ENCODE measurements around the gene RALGDS. TPM values are rescaled to one million over a fixed set of nuclear protein-coding genes. Genes with fewer than 3 reads are reported as not detected.

RALGDS gene
- polyA plus RNA-seq, 1 donor (not counting 4 experiments of a cell fraction or from before 2014, with no cell fraction given), result 22.6 TPM

DNA sequence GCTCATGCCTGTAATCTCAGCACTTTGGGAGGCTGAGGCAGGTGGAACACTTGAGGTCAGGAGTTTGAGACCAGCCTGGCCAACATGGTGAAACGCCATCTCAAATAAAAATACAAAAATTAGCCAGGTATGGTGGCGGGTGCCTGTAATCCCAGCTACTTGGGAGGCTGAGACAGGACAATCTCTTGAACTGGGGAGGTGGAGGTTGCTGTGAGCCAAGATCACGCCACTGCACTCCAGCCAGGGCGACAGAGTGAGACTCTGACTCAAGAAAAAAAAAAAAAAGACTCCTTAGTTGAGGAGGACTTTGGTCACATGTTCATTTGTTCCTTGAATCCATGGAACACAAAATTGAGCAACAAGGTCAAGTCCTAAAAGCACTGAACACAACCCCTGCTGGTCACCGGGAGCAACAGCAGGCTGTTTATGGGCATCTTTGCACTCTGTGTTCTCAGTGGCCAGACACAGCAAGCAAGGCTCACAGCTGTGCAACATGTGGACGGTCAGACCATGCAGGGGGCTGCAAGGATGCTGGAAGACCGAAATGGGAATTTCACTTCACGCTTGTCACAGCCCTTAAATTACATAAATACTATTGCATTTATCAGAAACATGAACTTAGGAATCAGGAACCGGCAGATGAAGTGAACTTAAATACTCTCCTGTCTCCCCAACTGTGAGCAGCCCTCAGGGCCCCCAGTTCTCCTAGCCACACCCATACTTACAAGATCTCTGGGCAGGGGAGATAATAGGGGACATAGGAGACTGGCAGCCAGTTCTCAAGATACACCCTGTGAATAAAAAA is 39.9 kb upstream of the RALGDS start:
- TF ChIP-seq, protein P1, sequence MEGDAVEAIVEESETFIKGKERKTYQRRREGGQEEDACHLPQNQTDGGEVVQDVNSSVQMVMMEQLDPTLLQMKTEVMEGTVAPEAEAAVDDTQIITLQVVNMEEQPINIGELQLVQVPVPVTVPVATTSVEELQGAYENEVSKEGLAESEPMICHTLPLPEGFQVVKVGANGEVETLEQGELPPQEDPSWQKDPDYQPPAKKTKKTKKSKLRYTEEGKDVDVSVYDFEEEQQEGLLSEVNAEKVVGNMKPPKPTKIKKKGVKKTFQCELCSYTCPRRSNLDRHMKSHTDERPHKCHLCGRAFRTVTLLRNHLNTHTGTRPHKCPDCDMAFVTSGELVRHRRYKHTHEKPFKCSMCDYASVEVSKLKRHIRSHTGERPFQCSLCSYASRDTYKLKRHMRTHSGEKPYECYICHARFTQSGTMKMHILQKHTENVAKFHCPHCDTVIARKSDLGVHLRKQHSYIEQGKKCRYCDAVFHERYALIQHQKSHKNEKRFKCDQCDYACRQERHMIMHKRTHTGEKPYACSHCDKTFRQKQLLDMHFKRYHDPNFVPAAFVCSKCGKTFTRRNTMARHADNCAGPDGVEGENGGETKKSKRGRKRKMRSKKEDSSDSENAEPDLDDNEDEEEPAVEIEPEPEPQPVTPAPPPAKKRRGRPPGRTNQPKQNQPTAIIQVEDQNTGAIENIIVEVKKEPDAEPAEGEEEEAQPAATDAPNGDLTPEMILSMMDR (optimal IDR thresholded peaks at IDR 0.05 in 1 of 3, IDR thresholded peaks at IDR 0.05 in 1 of 3, conservative IDR thresholded peaks at IDR 0.05 in 1 of 3; ENCODE audit: extremely low read depth in 1 of 3, insufficient read depth in 2 of 3, low read length in 3 of 3), result peak; percentile 78 to 89 (median 81)
- TF ChIP-seq EZH2 (IDR thresholded peaks at IDR 0.05; ENCODE audit: low read length), result no peak
- no peak overlapping the region for H2AFZ ChIP-seq (ENCODE audit: control insufficient read depth, low read length)
- H3K9me3 ChIP-seq (ENCODE audit: control insufficient read depth, low read depth, low read length), result no peaks in the 10 kb centered on the region
- H3K4me3 ChIP-seq (ENCODE audit: control insufficient read depth in 2 of 3, extremely low read depth in 1 of 3, insufficient read depth in 2 of 3, low read depth in 1 of 3, low read length in 3 of 3), result no peak overlapping the region
- H3K79me2 ChIP-seq (ENCODE audit: control insufficient read depth, insufficient read depth, low read length), result no peaks in the 10 kb centered on the region
- H3K27me3 ChIP-seq (ENCODE audit: control insufficient read depth, extremely low read depth, insufficient read depth, low read length), result peaks cover 14% of the 10 kb centered on the region
- H4K20me1 ChIP-seq (ENCODE audit: control insufficient read depth, extremely low read depth, insufficient read depth, low read length), result no peaks in the 10 kb centered on the region
- no peak overlapping the region for H3K4me2 ChIP-seq (ENCODE audit: control insufficient read depth, extremely low read depth, insufficient read depth, low read depth, low read length)
- FAIRE-seq (peak; percentile 95), DNase-seq (ENCODE audit: low read depth, low spot score) (no peak)
- dilution Hi-C loops (cut with MboI; ENCODE audit: extremely low pct_ligation_motif_present, low sequenced_read_pairs), result no loop called here
- no peaks in the 10 kb centered on the region for H3K9me1 ChIP-seq (ENCODE audit: control insufficient read depth, extremely low read depth, insufficient read depth, low read length)
- no peaks in the 10 kb centered on the region for H3K4me1 ChIP-seq (ENCODE audit: control insufficient read depth, extremely low read depth, insufficient read depth, low read length)
- no peak overlapping the region for H3K9ac ChIP-seq (ENCODE audit: control insufficient read depth, extremely low read depth, insufficient read depth, low read length)
- H3K27ac ChIP-seq (ENCODE audit: control insufficient read depth, insufficient read depth, low read length), result no peak overlapping the region
- no peaks in the 10 kb centered on the region for H3K36me3 ChIP-seq (ENCODE audit: control insufficient read depth in 2 of 2, extremely low read depth in 1 of 2, insufficient read depth in 2 of 2, low read length in 2 of 2)

- FAIRE-seq (no peak), DNase-seq (ENCODE audit: low read depth, low spot score) (no peak)
- Histone ChIP-seq H3K36me3 (ENCODE audit: control insufficient read depth in 2 of 2, extremely low read depth in 1 of 2, insufficient read depth in 2 of 2, low read length in 2 of 2) (no peaks in the 10 kb centered on the region), H3K4me1 (ENCODE audit: control insufficient read depth, extremely low read depth, insufficient read depth, low read length) (no peaks in the 10 kb centered on the region), H4K20me1 (ENCODE audit: control insufficient read depth, extremely low read depth, insufficient read depth, low read length) (no peaks in the 10 kb centered on the region), H2AFZ (ENCODE audit: control insufficient read depth, low read length) (no peak overlapping the region), H3K4me2 (ENCODE audit: control insufficient read depth, extremely low read depth, insufficient read depth, low read depth, low read length) (no peak overlapping the region), H3K9me1 (ENCODE audit: control insufficient read depth, extremely low read depth, insufficient read depth, low read length) (no peaks in the 10 kb centered on the region), H3K27me3 (ENCODE audit: control insufficient read depth, extremely low read depth, insufficient read depth, low read length) (peaks cover 10% of the 10 kb centered on the region), H3K4me3 (ENCODE audit: control insufficient read depth in 2 of 3, extremely low read depth in 1 of 3, insufficient read depth in 2 of 3, low read depth in 1 of 3, low read length in 3 of 3) (no peak overlapping the region), H3K27ac (ENCODE audit: control insufficient read depth, insufficient read depth, low read length) (no peak overlapping the region), H3K9ac (ENCODE audit: control insufficient read depth, extremely low read depth, insufficient read depth, low read length) (no peak overlapping the region), H3K9me3 (ENCODE audit: control insufficient read depth, low read depth, low read length) (no peaks in the 10 kb centered on the region), H3K79me2 (ENCODE audit: control insufficient read depth, insufficient read depth, low read length) (no peaks in the 10 kb centered on the region)
- dilution Hi-C loops (cut with MboI; ENCODE audit: extremely low pct_ligation_motif_present, low sequenced_read_pairs), result no loop called here
- TF ChIP-seq EZH2 (IDR thresholded peaks at IDR 0.05; ENCODE audit: low read length), result no peak
- TF ChIP-seq, protein P1 (optimal IDR thresholded peaks at IDR 0.05 in 1 of 3, IDR thresholded peaks at IDR 0.05 in 1 of 3, conservative IDR thresholded peaks at IDR 0.05 in 1 of 3; ENCODE audit: extremely low read depth in 1 of 3, insufficient read depth in 2 of 3, low read length in 3 of 3), result no peak
These were observed 37.7 kb upstream of the RALGDS start for GRCh38 chr9:133158695-133159094.
